Measurements from ENCODE around the gene TSSC4.

- TF ChIP-seq CTCF (IDR thresholded peaks at IDR 0.05) = no peak
- no peak for TF ChIP-seq POLR2A (IDR thresholded peaks at IDR 0.05)
Observed at GRCh38 chr11:2388431-2389376, 11.8 kb upstream of the TSSC4 start.
